Endothelial cell of umbilical vein (primary cell): ENCODE results near the gene HNRNPA2B1.

ENCODE experiments used
- EZH2 ChIP-seq: IDR thresholded peaks from 2 replicates; pipeline ENCODE4 v1.6.1; 2012; ENCODE audit warnings: borderline replicate concordance, low read depth, mild to moderate bottlenecking, moderate library complexity, low read length, inconsistent platforms; ENCODE audit not compliant: severe bottlenecking
- FOS ChIP-seq: IDR thresholded peaks from 2 replicates; pipeline ENCODE4 v1.6.1; 2011; ENCODE audit warnings: mild to moderate bottlenecking, low read length, moderate library complexity, borderline replicate concordance; ENCODE audit not compliant: insufficient read depth
- GATA2 ChIP-seq: IDR thresholded peaks from 2 replicates; pipeline ENCODE4 v1.7.0; 2011; ENCODE audit warnings: low read depth, mild to moderate bottlenecking, moderate library complexity, mixed read lengths, low read length; ENCODE audit not compliant: insufficient read length, insufficient read depth
- JUN ChIP-seq: IDR thresholded peaks from 2 replicates; pipeline ENCODE4 v1.6.1; 2011; ENCODE audit warnings: borderline replicate concordance, low read depth; ENCODE audit not compliant: insufficient read length, insufficient read depth
- MAX ChIP-seq: IDR thresholded peaks from 2 replicates; pipeline ENCODE4 v1.6.1; 2011; ENCODE audit not compliant: insufficient read depth, insufficient read length
- MYC ChIP-seq: IDR thresholded peaks from one replicate; pipeline ENCODE4 v1.6.1; 2011; ENCODE audit warnings: mild to moderate bottlenecking, low read depth, low read length
- POLR2A ChIP-seq: IDR thresholded peaks from 2 replicates; pipeline ENCODE4 v1.6.1; 2012; ENCODE audit warnings: low read depth, mild to moderate bottlenecking, control low read depth, low read length
- POLR2AphosphoS5 ChIP-seq: IDR thresholded peaks from 2 replicates; pipeline ENCODE4 v1.6.1; 2012; ENCODE audit warnings: low read depth, mild to moderate bottlenecking, control low read depth, low read length, moderate library complexity; ENCODE audit not compliant: insufficient read depth
- TF ChIP-seq, protein P1 (sequence below), 2 donors: IDR thresholded peaks; 1 replicate in 1 of 2; 2 replicates in 1 of 2; pipeline ENCODE4 v1.5.1; 2011; ENCODE audit warnings: low read length in 2 of 2, mild to moderate bottlenecking in 2 of 2, moderate library complexity in 2 of 2, control low read depth in 1 of 2, inconsistent platforms in 1 of 2, low read depth in 1 of 2; ENCODE audit not compliant: insufficient read depth in 1 of 2; ENCODE audit errors: extremely low read depth in 1 of 2

DNA sequence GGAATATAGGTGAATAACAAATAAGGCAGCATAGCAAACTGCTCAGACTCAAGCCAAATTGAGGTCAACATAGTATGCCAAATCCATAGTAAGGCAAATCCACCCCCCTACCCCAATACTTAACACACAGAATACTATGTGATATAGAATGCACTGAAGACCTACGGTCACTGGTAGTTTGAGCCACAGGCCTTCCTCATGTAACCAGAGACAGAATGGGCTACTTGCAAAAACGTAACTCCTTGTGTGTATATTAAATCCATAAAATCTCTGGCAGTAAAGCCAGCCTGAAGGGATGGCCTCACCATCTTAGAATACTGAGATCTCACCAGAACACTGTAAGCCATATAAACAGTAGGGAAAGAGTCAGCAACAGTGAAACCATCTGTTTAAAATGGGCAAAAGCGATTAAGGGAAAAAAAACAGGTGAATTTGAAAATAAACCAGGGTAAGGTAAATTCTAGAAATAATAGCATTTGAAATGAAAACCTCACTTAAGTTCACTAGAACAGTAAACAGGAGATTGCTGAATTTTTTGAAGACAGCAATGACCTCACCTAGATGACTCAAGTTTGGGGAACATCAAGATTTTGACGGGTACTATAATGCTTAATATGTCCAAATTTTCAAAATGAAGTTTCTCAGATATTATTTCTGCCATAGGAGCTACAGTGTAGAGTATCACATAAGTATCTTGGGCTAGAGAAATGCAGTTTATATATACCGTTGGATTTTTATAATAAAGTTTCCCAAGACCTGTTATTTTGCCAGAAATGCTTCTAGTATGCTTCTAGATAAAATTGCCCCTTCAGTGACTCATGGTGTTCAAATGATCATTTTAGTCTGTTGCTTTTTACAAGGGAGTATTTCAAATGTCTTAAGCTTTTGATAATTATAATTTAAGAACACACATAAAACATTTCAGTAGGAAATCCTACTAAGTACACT lies 13.9 kb downstream of the HNRNPA2B1 start:
- TF ChIP-seq, protein P1, sequence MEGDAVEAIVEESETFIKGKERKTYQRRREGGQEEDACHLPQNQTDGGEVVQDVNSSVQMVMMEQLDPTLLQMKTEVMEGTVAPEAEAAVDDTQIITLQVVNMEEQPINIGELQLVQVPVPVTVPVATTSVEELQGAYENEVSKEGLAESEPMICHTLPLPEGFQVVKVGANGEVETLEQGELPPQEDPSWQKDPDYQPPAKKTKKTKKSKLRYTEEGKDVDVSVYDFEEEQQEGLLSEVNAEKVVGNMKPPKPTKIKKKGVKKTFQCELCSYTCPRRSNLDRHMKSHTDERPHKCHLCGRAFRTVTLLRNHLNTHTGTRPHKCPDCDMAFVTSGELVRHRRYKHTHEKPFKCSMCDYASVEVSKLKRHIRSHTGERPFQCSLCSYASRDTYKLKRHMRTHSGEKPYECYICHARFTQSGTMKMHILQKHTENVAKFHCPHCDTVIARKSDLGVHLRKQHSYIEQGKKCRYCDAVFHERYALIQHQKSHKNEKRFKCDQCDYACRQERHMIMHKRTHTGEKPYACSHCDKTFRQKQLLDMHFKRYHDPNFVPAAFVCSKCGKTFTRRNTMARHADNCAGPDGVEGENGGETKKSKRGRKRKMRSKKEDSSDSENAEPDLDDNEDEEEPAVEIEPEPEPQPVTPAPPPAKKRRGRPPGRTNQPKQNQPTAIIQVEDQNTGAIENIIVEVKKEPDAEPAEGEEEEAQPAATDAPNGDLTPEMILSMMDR (IDR thresholded peaks at IDR 0.05; ENCODE audit: extremely low read depth in 1 of 2, insufficient read depth in 1 of 2, low read depth in 1 of 2, low read length in 2 of 2), result no peak
- TF ChIP-seq POLR2AphosphoS5 (peak; percentile 20), EZH2 (no peak), FOS (no peak), MAX (no peak), GATA2 (no peak), POLR2A (peak; percentile 9), JUN (no peak), MYC (no peak)
